HG02759 (cell line): ENCODE measurements around the gene RPS14.
A peak's percentile ranks its signal among the peaks of the same experiment; 100 is the strongest.

Experiments
- ATAC-seq: cut with Tn5 transposase; IDR thresholded peaks from one replicate; pipeline ENCODE4 v1.9.1; 2021; ENCODE audit warnings: mild to moderate bottlenecking, moderate library complexity; ENCODE audit not compliant: unreplicated experiment

Gene RPS14

GRCh38 chr5:150449517-150450339, at the start of gene RPS14:
RPS14 (minus strand) TSS chr5:150449739; CDS start chr5:150447733, 2,006 bp downstream.
- ATAC-seq: peak; percentile 95

GRCh38 chr5:150498971-150499370, 49.4 kb upstream of the RPS14 start:
- ATAC-seq: no peak

- ATAC-seq: no peak
Measured at GRCh38 chr5:150498501-150498900, 49.0 kb upstream of the RPS14 start.

- no peak for ATAC-seq
Measured at GRCh38 chr5:150497989-150498317, 48.4 kb upstream of the RPS14 start.

- ATAC-seq: no peak
Measured at GRCh38 chr5:150497274-150497988, 47.9 kb upstream of the RPS14 start.

- no peak for ATAC-seq
Measured at GRCh38 chr5:150496534-150496933, 47.0 kb upstream of the RPS14 start.

GRCh38 chr5:150496098-150496497, 46.6 kb upstream of the RPS14 start:
- no peak for ATAC-seq

GRCh38 chr5:150492621-150493020, 43.1 kb upstream of the RPS14 start:
- no peak for ATAC-seq

- ATAC-seq: no peak
Measured at GRCh38 chr5:150491876-150492275, 42.3 kb upstream of the RPS14 start.

- no peak for ATAC-seq
Measured at GRCh38 chr5:150490754-150491153, 41.2 kb upstream of the RPS14 start.

- no peak for ATAC-seq
Measured at GRCh38 chr5:150490296-150490669, 40.7 kb upstream of the RPS14 start.

GRCh38 chr5:150489360-150490295, 40.1 kb upstream of the RPS14 start:
- peak; percentile 77 for ATAC-seq

GRCh38 chr5:150488519-150489359, 39.2 kb upstream of the RPS14 start:
- ATAC-seq: no peak

GRCh38 chr5:150487199-150488061, 37.9 kb upstream of the RPS14 start:
- ATAC-seq: no peak

GRCh38 chr5:150486402-150487198, 37.1 kb upstream of the RPS14 start:
- ATAC-seq: peak; percentile 30

- peak; percentile 31 for ATAC-seq
Measured at GRCh38 chr5:150485693-150486401, 36.3 kb upstream of the RPS14 start.

GRCh38 chr5:150484964-150485692, 35.6 kb upstream of the RPS14 start:
- ATAC-seq: no peak
